ENCODE results near the gene PARD6G. TPM values are rescaled to one million over a fixed set of nuclear protein-coding genes. Genes with fewer than 3 reads are reported as not detected.

The PARD6G gene
- total RNA-seq, 4 donors from 2014 or later: 2.5 to 6.6 (median 3.6) TPM

DNA sequence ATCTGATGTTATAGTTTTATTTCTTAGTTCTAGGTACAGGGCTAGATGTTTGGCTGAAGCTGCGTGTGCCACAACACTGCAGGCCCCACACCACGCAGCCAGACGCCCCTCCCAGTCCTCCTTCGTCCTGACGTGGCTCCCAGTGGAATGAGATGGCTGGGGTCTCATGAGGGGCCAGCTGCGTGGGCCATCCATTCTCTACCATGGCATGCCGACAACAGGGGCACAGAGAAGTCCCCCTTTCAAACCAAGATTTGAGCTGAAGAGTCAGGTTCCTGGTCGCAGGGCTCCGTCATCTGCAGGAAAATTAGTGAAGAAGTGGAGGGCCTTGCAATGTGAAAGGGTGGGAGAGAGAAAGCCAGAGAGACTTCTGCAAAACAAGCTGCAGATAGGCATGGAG is 64.5 kb downstream of the PARD6G start:
- H3K27me3 ChIP-seq: no peaks in the 10 kb centered on the region
- no peak overlapping the region for H3K4me3 ChIP-seq
- no peak for TF ChIP-seq POLR2A (IDR thresholded peaks at IDR 0.05)
- TF ChIP-seq, protein P1, sequence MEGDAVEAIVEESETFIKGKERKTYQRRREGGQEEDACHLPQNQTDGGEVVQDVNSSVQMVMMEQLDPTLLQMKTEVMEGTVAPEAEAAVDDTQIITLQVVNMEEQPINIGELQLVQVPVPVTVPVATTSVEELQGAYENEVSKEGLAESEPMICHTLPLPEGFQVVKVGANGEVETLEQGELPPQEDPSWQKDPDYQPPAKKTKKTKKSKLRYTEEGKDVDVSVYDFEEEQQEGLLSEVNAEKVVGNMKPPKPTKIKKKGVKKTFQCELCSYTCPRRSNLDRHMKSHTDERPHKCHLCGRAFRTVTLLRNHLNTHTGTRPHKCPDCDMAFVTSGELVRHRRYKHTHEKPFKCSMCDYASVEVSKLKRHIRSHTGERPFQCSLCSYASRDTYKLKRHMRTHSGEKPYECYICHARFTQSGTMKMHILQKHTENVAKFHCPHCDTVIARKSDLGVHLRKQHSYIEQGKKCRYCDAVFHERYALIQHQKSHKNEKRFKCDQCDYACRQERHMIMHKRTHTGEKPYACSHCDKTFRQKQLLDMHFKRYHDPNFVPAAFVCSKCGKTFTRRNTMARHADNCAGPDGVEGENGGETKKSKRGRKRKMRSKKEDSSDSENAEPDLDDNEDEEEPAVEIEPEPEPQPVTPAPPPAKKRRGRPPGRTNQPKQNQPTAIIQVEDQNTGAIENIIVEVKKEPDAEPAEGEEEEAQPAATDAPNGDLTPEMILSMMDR (IDR thresholded peaks at IDR 0.05): no peak
- H3K9me3 ChIP-seq: no peaks in the 10 kb centered on the region
- peak overlapping the region in 1 of 4 donors; percentile 5 for H3K27ac ChIP-seq
- no peaks in the 10 kb centered on the region for H3K4me1 ChIP-seq
- peak in 1 of 3 donors; percentile 18 for DNase-seq
- H3K36me3 ChIP-seq: no peaks in the 10 kb centered on the region

- Histone ChIP-seq H3K27me3 (no peaks in the 10 kb centered on the region), H3K36me3 (no peaks in the 10 kb centered on the region), H3K4me3 (no peak overlapping the region), H3K9me3 (no peaks in the 10 kb centered on the region), H3K4me1 (no peaks in the 10 kb centered on the region), H3K27ac (no peak overlapping the region)
- no peak for DNase-seq
- TF ChIP-seq POLR2A (IDR thresholded peaks at IDR 0.05): no peak
- TF ChIP-seq, protein P1 (IDR thresholded peaks at IDR 0.05): no peak
These were observed 65.5 kb downstream of the PARD6G start for GRCh38 chr18:80181642-80182461.

GRCh38 chr18:80180778-80181564 is 66.3 kb downstream of the PARD6G start:
- DNase-seq: no peak
- no peak overlapping the region for H3K27ac ChIP-seq
- no peaks in the 10 kb centered on the region for H3K9me3 ChIP-seq
- H3K36me3 ChIP-seq: no peaks in the 10 kb centered on the region
- H3K4me1 ChIP-seq: no peaks in the 10 kb centered on the region
- H3K27me3 ChIP-seq: no peaks in the 10 kb centered on the region
- H3K4me3 ChIP-seq: no peak overlapping the region
- no peak for TF ChIP-seq POLR2A (IDR thresholded peaks at IDR 0.05)
- TF ChIP-seq, protein P1 (IDR thresholded peaks at IDR 0.05): no peak

DNA sequence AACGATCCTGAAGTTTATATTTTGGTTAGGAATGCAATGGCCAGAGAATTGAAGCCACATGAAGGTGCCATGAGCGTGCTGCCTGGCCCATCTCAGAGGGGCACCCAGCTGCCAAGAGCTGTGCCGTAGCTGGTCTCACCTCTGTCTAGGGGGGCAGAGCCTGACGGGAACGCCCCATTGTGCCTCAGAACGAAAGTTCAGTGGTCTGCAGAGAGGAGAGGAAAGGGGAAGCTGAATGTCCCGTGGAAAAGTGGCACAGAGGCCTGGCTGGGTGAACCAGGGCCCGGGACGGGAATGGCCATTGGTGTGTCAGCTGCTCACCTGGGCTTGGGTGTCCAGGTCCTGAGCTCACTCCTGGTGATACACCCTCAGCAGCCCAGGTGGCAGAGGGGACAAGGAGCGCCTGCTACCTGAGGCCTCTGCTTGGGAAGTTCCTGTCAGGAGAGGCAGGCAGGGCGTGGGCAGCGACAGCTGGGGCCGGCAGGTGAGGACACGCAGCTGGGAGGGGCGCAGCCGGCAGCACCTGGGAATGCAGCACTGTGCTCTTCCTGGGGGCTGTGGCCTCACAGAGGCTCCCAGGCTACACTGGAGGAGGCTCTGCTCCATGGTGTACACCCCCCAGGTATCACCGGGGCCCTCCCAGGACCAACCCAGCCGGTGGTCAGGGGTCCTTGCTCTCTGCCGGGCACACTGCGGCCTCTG is 67.3 kb downstream of the PARD6G start:
- Histone ChIP-seq H3K4me1 (no peaks in the 10 kb centered on the region), H3K27ac (no peak overlapping the region), H3K36me3 (no peaks in the 10 kb centered on the region), H3K4me3 (no peak overlapping the region), H3K9me3 (no peaks in the 10 kb centered on the region), H3K27me3 (no peaks in the 10 kb centered on the region)
- no peak for DNase-seq
- TF ChIP-seq, protein P1 (IDR thresholded peaks at IDR 0.05): no peak
- TF ChIP-seq POLR2A (IDR thresholded peaks at IDR 0.05): no peak

DNA sequence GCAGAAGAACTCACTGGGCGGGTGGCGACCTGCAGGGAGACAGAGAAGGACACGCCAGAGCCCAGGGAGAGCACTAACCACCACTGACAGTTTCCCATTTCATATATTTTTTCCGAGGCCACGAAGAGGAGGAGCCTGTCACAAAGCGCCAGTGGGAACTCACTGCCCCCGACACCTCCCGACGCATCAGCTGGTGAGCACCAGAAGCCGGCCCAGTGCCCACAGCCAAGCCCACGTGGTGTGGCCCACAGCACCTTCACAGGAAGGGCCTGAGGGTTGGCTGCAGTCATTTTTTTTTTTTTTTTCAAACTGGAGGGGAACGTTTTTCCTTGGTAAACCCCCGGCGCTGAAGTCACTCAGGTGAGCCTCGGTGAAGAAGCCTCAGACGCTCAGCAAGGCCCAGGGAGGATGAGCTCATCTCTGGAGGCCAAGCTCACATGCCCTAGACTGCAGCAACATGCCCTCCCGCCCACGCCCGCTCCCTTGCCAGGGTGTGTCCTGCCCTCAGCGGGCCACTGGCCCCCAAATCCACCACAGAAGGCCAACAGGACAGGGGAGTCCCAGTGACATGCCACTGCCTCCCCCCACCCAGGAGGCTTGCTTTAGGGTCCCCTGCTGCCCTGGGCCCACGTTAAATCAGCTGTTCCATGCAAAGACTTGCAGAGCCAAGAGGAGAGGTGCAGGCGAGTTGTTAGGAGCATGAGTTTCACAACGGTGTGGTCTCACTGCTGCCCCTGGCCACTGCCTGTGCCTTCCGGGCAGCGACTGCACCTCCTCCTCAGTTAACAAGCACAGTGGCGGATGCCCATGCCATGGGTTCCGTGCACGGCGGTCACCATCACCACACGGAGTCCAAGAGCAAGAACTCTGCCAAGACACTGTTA is 68.1 kb downstream of the PARD6G start:
- TF ChIP-seq POLR2A (IDR thresholded peaks at IDR 0.05): no peak
- TF ChIP-seq, protein P1 (IDR thresholded peaks at IDR 0.05): no peak
- H3K4me1 ChIP-seq: no peaks in the 10 kb centered on the region
- H3K9me3 ChIP-seq: no peaks in the 10 kb centered on the region
- no peak overlapping the region for H3K27ac ChIP-seq
- H3K36me3 ChIP-seq: no peaks in the 10 kb centered on the region
- no peak for DNase-seq
- H3K4me3 ChIP-seq: no peak overlapping the region
- H3K27me3 ChIP-seq: no peaks in the 10 kb centered on the region
